H9 (cell line): Measurements from ENCODE around the gene GRID2IP. TPM values are rescaled to one million over a fixed set of nuclear protein-coding genes. Genes with fewer than 3 reads are reported as not detected.

Source experiments
- DNase-seq: peaks from one replicate; pipeline ENCODE4 v3.0.0-alpha.2; 2017
- H2AFZ ChIP-seq: one replicate; pipeline ENCODE4 v1.6.1; 2013; ENCODE audit warnings: mild to moderate bottlenecking, low read length, control low read depth, moderate library complexity
- H2AK5ac ChIP-seq: 2 replicates; pipeline ENCODE4 v1.6.1; 2013; ENCODE audit warnings: low read length, control low read depth, mixed read lengths; ENCODE audit not compliant: insufficient read length
- H2BK120ac ChIP-seq: one replicate; pipeline ENCODE4 v1.6.1; 2013; ENCODE audit warnings: low read depth, mild to moderate bottlenecking, low read length, control low read depth, inconsistent platforms; ENCODE audit not compliant: poor library complexity, severe bottlenecking
- H2BK12ac ChIP-seq: 2 replicates; pipeline ENCODE4 v1.6.1; 2013; ENCODE audit warnings: low read length, control low read depth, mixed read lengths, low read depth; ENCODE audit not compliant: insufficient read length
- H2BK15ac ChIP-seq: 2 replicates; pipeline ENCODE4 v1.6.1; 2013; ENCODE audit warnings: low read depth, low read length, control low read depth
- H2BK20ac ChIP-seq: one replicate; pipeline ENCODE4 v1.6.1; 2013; ENCODE audit warnings: low read depth, mild to moderate bottlenecking, low read length, control low read depth, inconsistent platforms; ENCODE audit not compliant: poor library complexity, severe bottlenecking
- H2BK5ac ChIP-seq: 2 replicates; pipeline ENCODE4 v1.6.1; 2013; ENCODE audit warnings: low read length, control low read depth, mixed read lengths; ENCODE audit not compliant: insufficient read length
- H3K14ac ChIP-seq: 2 replicates; pipeline ENCODE4 v1.6.1; 2013; ENCODE audit warnings: low read length, control low read depth; ENCODE audit not compliant: insufficient read depth
- H3K18ac ChIP-seq: 2 replicates; pipeline ENCODE4 v1.6.1; 2013; ENCODE audit warnings: low read depth, mild to moderate bottlenecking, mixed read lengths, low read length, control low read depth; ENCODE audit not compliant: insufficient read length
- H3K23ac ChIP-seq: 2 replicates; pipeline ENCODE4 v1.6.1; 2013; ENCODE audit warnings: low read length, control low read depth, mixed read lengths, low read depth; ENCODE audit not compliant: insufficient read length
- H3K23me2 ChIP-seq: 2 replicates; pipeline ENCODE4 v1.6.1; 2013; ENCODE audit warnings: low read depth, mild to moderate bottlenecking, mixed read lengths, low read length, control low read depth; ENCODE audit not compliant: insufficient read length, poor library complexity, severe bottlenecking
- H3K27ac ChIP-seq: 2 replicates; pipeline ENCODE4 v1.5.1; 2013; ENCODE audit warnings: low read length, control low read depth, mixed read lengths, low read depth; ENCODE audit not compliant: insufficient read length
- H3K27me3 ChIP-seq: 2 replicates; pipeline ENCODE4 v1.6.1; 2013; ENCODE audit warnings: low read length, control low read depth, inconsistent platforms; ENCODE audit not compliant: insufficient read depth
- H3K4ac ChIP-seq: 2 replicates; pipeline ENCODE4 v1.6.1; 2013; ENCODE audit warnings: low read depth, mild to moderate bottlenecking, control low read depth, inconsistent platforms, low read length, moderate library complexity
- H3K4me1 ChIP-seq: 2 replicates; pipeline ENCODE4 v1.6.1; 2013; ENCODE audit warnings: low read length, control low read depth, inconsistent platforms; ENCODE audit not compliant: insufficient read depth
- H3K4me2 ChIP-seq: 2 replicates; pipeline ENCODE4 v1.6.1; 2013; ENCODE audit warnings: low read length, control low read depth, mixed read lengths; ENCODE audit not compliant: insufficient read length, insufficient read depth
- H3K56ac ChIP-seq: 2 replicates; pipeline ENCODE4 v1.6.1; 2013; ENCODE audit warnings: low read depth, mild to moderate bottlenecking, mixed read lengths, low read length, control low read depth; ENCODE audit not compliant: insufficient read length
- H3K79me1 ChIP-seq: 2 replicates; pipeline ENCODE4 v1.6.1; 2013; ENCODE audit warnings: low read depth, mild to moderate bottlenecking, moderate library complexity, low read length, control low read depth, inconsistent platforms; ENCODE audit not compliant: insufficient read depth, poor library complexity, severe bottlenecking
- H3K79me2 ChIP-seq: 2 replicates; pipeline ENCODE4 v1.6.1; 2013; ENCODE audit warnings: low read length, control low read depth, inconsistent platforms; ENCODE audit not compliant: insufficient read depth
- H3K9ac ChIP-seq: 2 replicates; pipeline ENCODE4 v1.6.1; 2013; ENCODE audit warnings: low read length, control low read depth, mixed read lengths; ENCODE audit not compliant: insufficient read length; ENCODE audit errors: extremely low read depth
- H3K9me3 ChIP-seq: one replicate; pipeline ENCODE4 v1.6.1; 2013; ENCODE audit warnings: low read depth, low read length, inconsistent platforms; ENCODE audit not compliant: control insufficient read depth
- H3T11ph ChIP-seq: one replicate; pipeline ENCODE4 v1.6.1; 2013; ENCODE audit warnings: mild to moderate bottlenecking, low read length, control low read depth, inconsistent platforms
- H4K20me1 ChIP-seq: one replicate; pipeline ENCODE4 v1.6.1; 2013; ENCODE audit not compliant: control insufficient read depth, insufficient read length, insufficient read depth
- H4K5ac ChIP-seq: 2 replicates; pipeline ENCODE4 v1.6.1; 2013; ENCODE audit warnings: low read depth, mild to moderate bottlenecking, mixed read lengths, low read length, control low read depth; ENCODE audit not compliant: insufficient read length
- H4K8ac ChIP-seq: replicated peaks from 2 replicates; pipeline ENCODE4 v1.6.1; 2013; ENCODE audit warnings: low read length, control low read depth, mixed read lengths, low read depth; ENCODE audit not compliant: insufficient read length
- H4K91ac ChIP-seq: 2 replicates; pipeline ENCODE4 v1.6.1; 2013; ENCODE audit warnings: low read depth, mild to moderate bottlenecking, moderate library complexity, mixed read lengths, low read length, control low read depth; ENCODE audit not compliant: insufficient read length
- H3K27ac Mint-ChIP-seq, 3 experiments: 2 replicates in 2 of 3; 3 replicates in 1 of 3; pipeline ENCODE4 v1.8.0; 2020 to 2021; ENCODE audit warnings: mixed read lengths in 3 of 3, mild to moderate bottlenecking in 1 of 3, moderate library complexity in 1 of 3
- H3K27me3 Mint-ChIP-seq: 2 replicates; pipeline ENCODE4 v1.8.0; 2021; ENCODE audit warnings: low read depth, mild to moderate bottlenecking, moderate library complexity, mixed read lengths
- H3K36me3 Mint-ChIP-seq, 3 experiments: 2 replicates in 2 of 3; 3 replicates in 1 of 3; pipeline ENCODE4 v1.8.0; 2020 to 2021; ENCODE audit warnings: low read depth in 3 of 3, mixed read lengths in 3 of 3; ENCODE audit not compliant: insufficient read depth in 1 of 3
- H3K4me1 Mint-ChIP-seq, 2 experiments: 2 replicates each; pipeline ENCODE4 v1.8.0; 2020; ENCODE audit warnings: mixed read lengths in 2 of 2
- H3K4me3 Mint-ChIP-seq, 2 experiments: 2 replicates in 1 of 2; 3 replicates in 1 of 2; pipeline ENCODE4 v1.8.0; 2020 to 2021; ENCODE audit warnings: mild to moderate bottlenecking in 2 of 2, mixed read lengths in 2 of 2, moderate library complexity in 1 of 2
- H3K9me3 Mint-ChIP-seq, 2 experiments: 2 replicates in 1 of 2; 3 replicates in 1 of 2; pipeline ENCODE4 v1.8.0; 2020; ENCODE audit warnings: mild to moderate bottlenecking in 2 of 2, mixed read lengths in 2 of 2, moderate library complexity in 1 of 2
- WGBS: extraction: QIAGEN DNeasy Blood & Tissue Kit; methylation state at CpG from one replicate; pipeline ENCODE4 v1.1.7; 2013; ENCODE audit warnings: missing lambda C conversion rate, low lambda C conversion rate, mixed read lengths; ENCODE audit not compliant: insufficient read length; ENCODE audit errors: extremely low coverage; 5-methylcytosine and 5-hydroxymethylcytosine counted together
- total RNA-seq: library from RNA; stranded (reverse); gene quantifications from 2 replicates; pipeline ENCODE4 v1.2.1, GENCODE V29; 2021
- TF ChIP-seq, protein P1 (sequence below): fragments of 200-600 bp; sonication (generic); conservative IDR thresholded peaks from 3 replicates; pipeline ENCODE4 v1.8.0; 2021; ENCODE audit warnings: antibody characterized with exemption, mild to moderate bottlenecking

Gene GRID2IP
- total RNA-seq, 1 experiment from 2014 or later: 1.7 TPM

DNA sequence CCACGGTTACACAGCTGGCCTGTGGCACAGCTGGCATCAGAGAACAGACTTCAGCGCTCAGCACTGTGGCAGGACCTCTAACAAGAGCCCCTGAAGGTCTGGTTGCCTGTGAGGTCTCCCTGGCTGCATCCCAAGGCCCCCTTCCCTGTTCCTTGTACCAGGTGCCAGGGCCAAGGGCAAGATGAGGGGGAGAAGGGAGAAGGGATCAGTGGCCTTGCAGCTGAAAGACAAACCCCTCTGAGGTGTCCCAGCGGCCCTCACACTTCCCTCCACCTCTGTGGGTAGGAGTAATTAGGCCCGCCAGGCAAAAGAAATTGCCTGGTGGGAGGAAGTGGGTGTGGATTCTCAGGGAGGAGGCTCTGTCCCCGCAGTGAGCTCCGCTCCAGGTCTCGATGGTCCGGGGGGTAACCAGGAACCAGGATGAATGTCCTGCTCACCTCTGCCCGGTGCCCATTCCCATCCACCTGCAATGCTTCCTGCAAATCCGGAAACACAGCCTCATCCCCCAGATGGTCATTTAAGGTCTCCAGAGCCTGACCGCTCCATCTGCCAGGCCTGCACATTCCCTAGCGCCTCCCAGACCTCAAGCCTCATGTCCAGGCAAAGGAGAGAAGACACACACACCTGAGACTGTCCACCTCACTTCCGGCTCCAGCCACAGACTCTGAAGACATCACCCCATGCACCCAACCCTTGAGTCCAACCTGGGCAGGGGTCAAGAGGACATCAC, 22.7 kb downstream of the GRID2IP start:
- no peak overlapping the region for H3K27ac Mint-ChIP-seq
- H3K9ac ChIP-seq: no peak overlapping the region
- H2AK5ac ChIP-seq: no peak overlapping the region
- no peak overlapping the region for H4K91ac ChIP-seq
- peaks cover 4% of the 10 kb centered on the region; the same call in 1 of the 2 replicates for H3K27me3 ChIP-seq
- no peak overlapping the region for H2AFZ ChIP-seq
- H4K5ac ChIP-seq: no peak overlapping the region
- H3K9me3 ChIP-seq: no peaks in the 10 kb centered on the region
- H3K4me1 Mint-ChIP-seq: peaks cover 17 to 24% of the 10 kb centered on the region in 2 experiments
- H3K18ac ChIP-seq: no peak overlapping the region
- H3K9me3 Mint-ChIP-seq: no peaks in the 10 kb centered on the region
- no peak overlapping the region for H3K4ac ChIP-seq
- no CpG with 5 or more reads among the region's 13 CpGs for WGBS
- no peak overlapping the region for H2BK120ac ChIP-seq
- H3K79me1 ChIP-seq: no peaks in the 10 kb centered on the region
- no peak overlapping the region for H3K14ac ChIP-seq
- H3K4me2 ChIP-seq: no peak overlapping the region
- no peaks in the 10 kb centered on the region for H4K20me1 ChIP-seq
- H3K27me3 Mint-ChIP-seq: peaks cover 81% of the 10 kb centered on the region
- H3K4me3 Mint-ChIP-seq: peak overlapping the region in 1 of 2 experiments; percentile 42; a peak in 1 of 5 replicates
- no peak overlapping the region for H2BK12ac ChIP-seq
- H2BK5ac ChIP-seq: no peak overlapping the region
- no peak overlapping the region for H3T11ph ChIP-seq
- TF ChIP-seq, protein P1, sequence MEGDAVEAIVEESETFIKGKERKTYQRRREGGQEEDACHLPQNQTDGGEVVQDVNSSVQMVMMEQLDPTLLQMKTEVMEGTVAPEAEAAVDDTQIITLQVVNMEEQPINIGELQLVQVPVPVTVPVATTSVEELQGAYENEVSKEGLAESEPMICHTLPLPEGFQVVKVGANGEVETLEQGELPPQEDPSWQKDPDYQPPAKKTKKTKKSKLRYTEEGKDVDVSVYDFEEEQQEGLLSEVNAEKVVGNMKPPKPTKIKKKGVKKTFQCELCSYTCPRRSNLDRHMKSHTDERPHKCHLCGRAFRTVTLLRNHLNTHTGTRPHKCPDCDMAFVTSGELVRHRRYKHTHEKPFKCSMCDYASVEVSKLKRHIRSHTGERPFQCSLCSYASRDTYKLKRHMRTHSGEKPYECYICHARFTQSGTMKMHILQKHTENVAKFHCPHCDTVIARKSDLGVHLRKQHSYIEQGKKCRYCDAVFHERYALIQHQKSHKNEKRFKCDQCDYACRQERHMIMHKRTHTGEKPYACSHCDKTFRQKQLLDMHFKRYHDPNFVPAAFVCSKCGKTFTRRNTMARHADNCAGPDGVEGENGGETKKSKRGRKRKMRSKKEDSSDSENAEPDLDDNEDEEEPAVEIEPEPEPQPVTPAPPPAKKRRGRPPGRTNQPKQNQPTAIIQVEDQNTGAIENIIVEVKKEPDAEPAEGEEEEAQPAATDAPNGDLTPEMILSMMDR: no peak
- H3K79me2 ChIP-seq: no peaks in the 10 kb centered on the region
- H4K8ac ChIP-seq: no peak overlapping the region
- H3K36me3 Mint-ChIP-seq: no peaks in the 10 kb centered on the region
- H3K23ac ChIP-seq: no peak overlapping the region
- no peak overlapping the region for H3K56ac ChIP-seq
- H3K27ac ChIP-seq: no peak overlapping the region
- no peak for DNase-seq
- H2BK20ac ChIP-seq: no peak overlapping the region
- no peak overlapping the region for H2BK15ac ChIP-seq
- no peaks in the 10 kb centered on the region for H3K4me1 ChIP-seq
- peaks cover 16% of the 10 kb centered on the region for H3K23me2 ChIP-seq
